Ishikawa (cell line): ENCODE measurements around the gene TRIM38.

ENCODE experiments used
- CREB1 ChIP-seq: IDR thresholded peaks from 2 replicates; pipeline ENCODE4 v1.6.1; 2012; ENCODE audit warnings: low read depth
- FOXM1 ChIP-seq: IDR thresholded peaks from 2 replicates; pipeline ENCODE4 v1.6.1; 2012; ENCODE audit warnings: low read depth, borderline replicate concordance
- NFIC ChIP-seq: IDR thresholded peaks from 2 replicates; pipeline ENCODE4 v1.6.1; 2012
- TAF1 ChIP-seq: IDR thresholded peaks from 2 replicates; pipeline ENCODE4 v1.6.1; 2012; ENCODE audit warnings: low read depth, mild to moderate bottlenecking

DNA sequence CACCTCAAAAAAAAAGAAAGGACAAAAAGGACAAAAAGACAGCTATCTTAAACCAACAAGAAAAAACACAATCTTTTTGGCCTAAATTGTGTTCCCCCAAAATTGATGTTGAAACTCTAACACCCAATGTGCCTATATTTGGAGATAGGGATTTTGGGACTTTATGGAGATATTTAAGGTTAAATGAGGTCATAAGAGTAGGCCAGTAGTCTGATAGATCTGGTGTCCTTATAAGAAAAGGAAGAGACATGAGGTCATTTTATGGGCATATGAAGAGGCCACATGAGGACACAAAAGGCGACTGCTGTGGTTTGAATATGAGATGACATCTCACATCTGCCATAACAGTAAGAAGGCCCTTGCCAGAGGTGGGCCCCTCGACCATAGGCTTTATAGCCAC, 49.5 kb downstream of the TRIM38 start:
- no peak for TF ChIP-seq CREB1
- TF ChIP-seq TAF1, result no peak
- TF ChIP-seq FOXM1, result no peak
- TF ChIP-seq NFIC, result no peak
